ENCODE measurements around the gene MRPL27. TPM values are rescaled to one million over a fixed set of nuclear protein-coding genes. Genes with fewer than 3 reads are reported as not detected.

MRPL27 gene
- total and polyA plus RNA-seq, 2 experiments from 2014 or later: 62.4 to 158 TPM

- TF ChIP-seq CTCF (IDR thresholded peaks at IDR 0.05; ENCODE audit: low read depth, low read length): no peak
- Histone ChIP-seq H3K4me3 (no peak overlapping the region), H3K4me1 (ENCODE audit: low read depth) (no peaks in the 10 kb centered on the region), H3K27ac (no peak overlapping the region), H3K36me3 (no peaks in the 10 kb centered on the region), H3K9me3 (ENCODE audit: low read depth) (no peaks in the 10 kb centered on the region), H3K27me3 (no peaks in the 10 kb centered on the region)
- no peak for DNase-seq (ENCODE audit: low read depth in 1 of 2, low spot score in 1 of 2)
Measured at GRCh38 chr17:50318501-50319285, 54.3 kb downstream of the MRPL27 start.

Other genes starting within 250 kb of the MRPL27 start
- 1.2 and 2.8 TPM in 2 replicates for gene SAMD14, start 243.0 kb downstream of the MRPL27 start, total RNA-seq
- gene SAMD14, start 243.0 kb downstream of the MRPL27 start, polyA plus RNA-seq: 2.0 and 2.5 TPM in 2 replicates
- 45.6 and 59.4 TPM in 2 replicates for gene PPP1R9B, start 222.5 kb downstream of the MRPL27 start, total RNA-seq
- gene PPP1R9B, start 222.5 kb downstream of the MRPL27 start, polyA plus RNA-seq: 6.0 and 6.2 TPM in 2 replicates
- gene SGCA, start 207.2 kb downstream of the MRPL27 start, total RNA-seq: 57.5 and 63.3 TPM in 2 replicates
- 69.9 and 90.6 TPM in 2 replicates for gene SGCA, start 207.2 kb downstream of the MRPL27 start, polyA plus RNA-seq
- gene COL1A1, start 171.6 kb downstream of the MRPL27 start, total RNA-seq: 80.6 and 127 TPM in 2 replicates
- gene COL1A1, start 171.6 kb downstream of the MRPL27 start, polyA plus RNA-seq: 212 and 261 TPM in 2 replicates
- 14.2 and 30.0 TPM in 2 replicates for gene TMEM92, start 98.7 kb downstream of the MRPL27 start, total RNA-seq
- 17.3 and 22.6 TPM in 2 replicates for gene TMEM92, start 98.7 kb downstream of the MRPL27 start, polyA plus RNA-seq
- 62.2 and 80.0 TPM in 2 replicates for gene XYLT2, start 27.1 kb downstream of the MRPL27 start, total RNA-seq
- gene XYLT2, start 27.1 kb downstream of the MRPL27 start, polyA plus RNA-seq: 48.8 and 60.9 TPM in 2 replicates
- gene EME1, start within 50 bp of the MRPL27 start, total RNA-seq: 7.9 and 13.4 TPM in 2 replicates
- gene EME1, start within 50 bp of the MRPL27 start, polyA plus RNA-seq: 5.2 and 30.7 TPM in 2 replicates
- gene LRRC59, start 24.3 kb upstream of the MRPL27 start, total RNA-seq: 60.3 and 66.7 TPM in 2 replicates
- gene LRRC59, start 24.3 kb upstream of the MRPL27 start, polyA plus RNA-seq: 47.0 and 58.9 TPM in 2 replicates
- gene ACSF2, start 53.0 kb upstream of the MRPL27 start, total RNA-seq: 116 and 177 TPM in 2 replicates
- gene ACSF2, start 53.0 kb upstream of the MRPL27 start, polyA plus RNA-seq: 73.3 and 96.6 TPM in 2 replicates
- 0.11 TPM in 1 of 2 replicates, not detected in the other for gene CHAD, start 95.7 kb upstream of the MRPL27 start, total RNA-seq
- 2.5 and 3.9 TPM in 2 replicates for gene CHAD, start 95.7 kb upstream of the MRPL27 start, polyA plus RNA-seq
- gene RSAD1, start 105.7 kb upstream of the MRPL27 start, total RNA-seq: 24.1 and 35.8 TPM in 2 replicates
- 39.7 and 55.4 TPM in 2 replicates for gene RSAD1, start 105.7 kb upstream of the MRPL27 start, polyA plus RNA-seq
- gene MYCBPAP, start 135.3 kb upstream of the MRPL27 start, total RNA-seq: 1.2 and 3.2 TPM in 2 replicates
- gene MYCBPAP, start 135.3 kb upstream of the MRPL27 start, polyA plus RNA-seq: 1.2 and 2.5 TPM in 2 replicates
- 2.0 and 3.1 TPM in 2 replicates for gene EPN3, start 159.6 kb upstream of the MRPL27 start, total RNA-seq
- gene EPN3, start 159.6 kb upstream of the MRPL27 start, polyA plus RNA-seq: 1.9 and 3.5 TPM in 2 replicates
- 194 and 216 TPM in 2 replicates for gene SPATA20, start 174.0 kb upstream of the MRPL27 start, total RNA-seq
- gene SPATA20, start 174.0 kb upstream of the MRPL27 start, polyA plus RNA-seq: 103 and 162 TPM in 2 replicates
- 29.7 and 46.1 TPM in 2 replicates for gene CACNA1G, start 187.5 kb upstream of the MRPL27 start, total RNA-seq
- gene CACNA1G, start 187.5 kb upstream of the MRPL27 start, polyA plus RNA-seq: 19.0 and 22.8 TPM in 2 replicates

Data from cardiac muscle cell (in vitro differentiated cells and primary cell).